GM23338 (cell line): Measurements from ENCODE around the gene PIM3. TPM values are rescaled to one million over a fixed set of nuclear protein-coding genes. Genes with fewer than 3 reads are reported as not detected.

Experiments used
- ATAC-seq: fragments of 200-7000 bp; cut with Tn5 transposase; 3 replicates; pipeline ENCODE4 v1.9.1; 2020
- DNase-seq: peaks from one replicate; pipeline ENCODE4 v3.0.0-alpha.2; 2015; ENCODE audit warnings: low spot score
- H2AFZ ChIP-seq: fragments of 200-600 bp; sonication (generic); 2 replicates; pipeline ENCODE4 v1.8.0; 2016; ENCODE audit warnings: antibody characterized with exemption, mild to moderate bottlenecking, moderate library complexity
- H3F3A ChIP-seq: fragments of 200-600 bp; sonication (generic); replicated peaks from 2 replicates; pipeline ENCODE4 v1.8.0; 2017; ENCODE audit warnings: antibody characterized with exemption, mixed run types, low read depth
- H3K27ac ChIP-seq: fragments of 200-600 bp; sonication (generic); 2 replicates; pipeline ENCODE4 v1.6.1; 2016; ENCODE audit warnings: low read depth
- H3K27me3 ChIP-seq: fragments of 200-600 bp; sonication (generic); 2 replicates; pipeline ENCODE4 v1.8.0; 2016; ENCODE audit warnings: mild to moderate bottlenecking, mixed run types, moderate library complexity; ENCODE audit not compliant: insufficient read depth
- H3K36me3 ChIP-seq: fragments of 200-600 bp; sonication (generic); 2 replicates; pipeline ENCODE4 v1.8.0; 2016; ENCODE audit warnings: mild to moderate bottlenecking; ENCODE audit not compliant: insufficient read depth
- H3K4me1 ChIP-seq: fragments of 200-600 bp; sonication (generic); 2 replicates; pipeline ENCODE4 v1.8.0; 2016; ENCODE audit warnings: mild to moderate bottlenecking, moderate library complexity; ENCODE audit not compliant: insufficient read depth
- H3K4me2 ChIP-seq: fragments of 200-600 bp; sonication (generic); 2 replicates; pipeline ENCODE4 v1.7.1; 2017; ENCODE audit warnings: mixed run types
- H3K4me3 ChIP-seq: fragments of 200-600 bp; sonication (generic); 2 replicates; pipeline ENCODE4 v1.6.1; 2016; ENCODE audit warnings: mixed run types
- H3K79me2 ChIP-seq: fragments of 200-600 bp; sonication (generic); replicated peaks from 2 replicates; pipeline ENCODE4 v1.8.0; 2017; ENCODE audit warnings: mild to moderate bottlenecking; ENCODE audit not compliant: insufficient read depth
- H3K9me2 ChIP-seq: fragments of 200-600 bp; sonication (generic); 2 replicates; pipeline ENCODE4 v1.8.0; 2017; ENCODE audit not compliant: insufficient read depth
- H4K20me1 ChIP-seq: fragments of 200-600 bp; sonication (generic); replicated peaks from 2 replicates; pipeline ENCODE4 v1.8.0; 2017; ENCODE audit warnings: mild to moderate bottlenecking; ENCODE audit not compliant: insufficient read depth
- H3K27ac Mint-ChIP-seq: 2 replicates; pipeline ENCODE4 v1.8.0; 2020; ENCODE audit warnings: inconsistent platforms, mild to moderate bottlenecking, moderate library complexity, mixed read lengths
- H3K27me3 Mint-ChIP-seq: 3 replicates; pipeline ENCODE4 v1.8.0; 2022; ENCODE audit warnings: low read depth, mild to moderate bottlenecking, moderate library complexity, mixed read lengths, inconsistent platforms; ENCODE audit not compliant: insufficient read depth, poor library complexity
- H3K36me3 Mint-ChIP-seq: 3 replicates; pipeline ENCODE4 v1.8.0; 2021; ENCODE audit warnings: low read depth, mild to moderate bottlenecking, inconsistent platforms, moderate library complexity, mixed read lengths
- H3K4me1 Mint-ChIP-seq: 3 replicates; pipeline ENCODE4 v1.8.0; 2020; ENCODE audit warnings: mild to moderate bottlenecking, inconsistent platforms, mixed read lengths
- H3K4me3 Mint-ChIP-seq: 3 replicates; pipeline ENCODE4 v1.8.0; 2021; ENCODE audit warnings: moderate library complexity, mild to moderate bottlenecking, inconsistent platforms, mixed read lengths
- H3K9me3 Mint-ChIP-seq: 3 replicates; pipeline ENCODE4 v1.8.0; 2020; ENCODE audit warnings: moderate library complexity, mild to moderate bottlenecking, inconsistent platforms, mixed read lengths
- CREB1 ChIP-seq: fragments of 250-450 bp; sonication (Bioruptor Pico); IDR thresholded peaks from 2 replicates; pipeline ENCODE4 v1.5.0; 2020; ENCODE audit warnings: low read depth, mild to moderate bottlenecking, moderate library complexity
- EZH2 ChIP-seq: fragments of 200-600 bp; sonication (generic); IDR thresholded peaks from one replicate; pipeline ENCODE4 v1.8.0; 2017; ENCODE audit warnings: antibody characterized with exemption, mild to moderate bottlenecking, low read depth; ENCODE audit not compliant: unreplicated experiment
- EZH2phosphoT487 ChIP-seq: fragments of 200-600 bp; sonication (generic); IDR thresholded peaks from one replicate; pipeline ENCODE4 v1.8.1; 2018; ENCODE audit warnings: antibody characterized with exemption; ENCODE audit not compliant: unreplicated experiment
- JUNB ChIP-seq: IDR thresholded peaks from one replicate; pipeline ENCODE4 v1.6.1; 2016; ENCODE audit warnings: antibody characterized with exemption; ENCODE audit not compliant: unreplicated experiment
- NANOG ChIP-seq: IDR thresholded peaks from 2 replicates; pipeline ENCODE4 v1.6.1; 2016; ENCODE audit warnings: antibody characterized with exemption, borderline replicate concordance
- POLR2AphosphoS5 ChIP-seq: IDR thresholded peaks from 2 replicates; pipeline ENCODE4 v1.6.1; 2016; ENCODE audit warnings: antibody characterized with exemption, low read depth
- STAT1 ChIP-seq: IDR thresholded peaks from one replicate; pipeline ENCODE4 v1.6.1; 2016; ENCODE audit warnings: antibody characterized with exemption; ENCODE audit not compliant: unreplicated experiment
- ZNF114 ChIP-seq: fragments of 250-450 bp; sonication (Bioruptor Pico); IDR thresholded peaks from 2 replicates; pipeline ENCODE4 v1.5.0; 2020; ENCODE audit warnings: mild to moderate bottlenecking, moderate library complexity
- ZNF331 ChIP-seq: fragments of 250-450 bp; sonication (Bioruptor Pico); IDR thresholded peaks from 2 replicates; pipeline ENCODE4 v1.5.0; 2020; ENCODE audit warnings: low read depth, mild to moderate bottlenecking, moderate library complexity
- polyA plus RNA-seq: library from polyadenylated mRNA; unstranded; fragments of >200 nt; fragmentation: Nextera tagmentation; extraction: Ambion mirVana; gene quantifications from 2 replicates; pipeline ENCODE4 v1.2.1, GENCODE V29; 2016
- total RNA-seq: library from RNA; depleted of rRNA; stranded (reverse); fragments of >200 nt; shearing (Covaris generic); gene quantifications from 2 replicates; pipeline ENCODE4 v1.2.3, GENCODE V29; 2014
- TF ChIP-seq, protein P1 (sequence below): IDR thresholded peaks from one replicate; pipeline ENCODE4 v1.6.1; 2018; ENCODE audit warnings: antibody characterized with exemption; ENCODE audit not compliant: unreplicated experiment
- TF ChIP-seq, protein P2 (sequence below), 2 experiments: fragments of 200-600 bp in 1 of 2; sonication (generic) in 1 of 2; conservative IDR thresholded peaks; 2 replicates each; pipeline versions ENCODE4 v1.5.1 to v1.6.1; 2016 to 2017; ENCODE audit warnings: antibody characterized with exemption in 2 of 2, low read depth in 2 of 2, mild to moderate bottlenecking in 2 of 2, moderate library complexity in 1 of 2
- TF ChIP-seq, protein P3 (sequence below): IDR thresholded peaks from 2 replicates; pipeline ENCODE4 v1.6.1; 2016; ENCODE audit warnings: antibody characterized with exemption

Gene PIM3
- total and polyA plus RNA-seq, 2 experiments from 2014 or later = 17.7 to 37.3 TPM

DNA sequence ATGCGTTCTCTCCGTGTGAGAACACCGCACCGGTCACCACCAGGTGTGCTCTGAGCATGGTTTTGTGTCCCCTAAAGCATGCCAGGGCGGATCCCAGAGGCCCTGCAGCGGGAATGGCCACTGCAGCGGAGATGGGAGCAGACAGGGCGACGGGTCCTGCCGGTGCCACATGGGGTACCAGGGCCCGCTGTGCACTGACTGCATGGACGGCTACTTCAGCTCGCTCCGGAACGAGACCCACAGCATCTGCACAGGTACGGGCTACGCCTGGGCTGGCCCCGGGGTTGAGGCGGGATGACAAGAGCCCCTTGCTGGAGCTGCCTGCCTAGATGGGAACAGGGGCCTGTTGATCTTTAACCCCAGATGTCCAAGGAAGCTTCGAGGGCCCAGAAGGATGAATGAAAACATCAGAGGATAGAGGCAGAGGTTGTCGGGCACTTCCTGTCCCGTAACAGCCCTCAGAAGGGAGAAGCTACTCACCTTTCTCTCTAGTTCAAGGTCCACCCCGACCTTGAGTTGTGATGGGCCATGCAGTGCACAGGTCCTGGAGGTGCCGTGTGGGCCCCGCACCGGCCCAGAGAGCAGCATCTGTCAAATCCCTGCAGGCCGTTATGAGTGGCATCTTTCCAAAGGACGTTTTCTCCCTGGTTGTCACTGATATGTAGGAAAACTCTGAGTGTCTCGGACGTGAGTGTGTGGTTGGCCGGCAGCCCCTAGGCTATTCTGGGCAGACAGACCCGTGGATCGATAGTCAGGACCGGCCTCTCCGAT is 38.9 kb upstream of the PIM3 start:
- TF ChIP-seq CREB1 (CRISPR knock-in tag) = no peak
- TF ChIP-seq EZH2phosphoT487 = no peak
- TF ChIP-seq JUNB = no peak
- TF ChIP-seq ZNF114 = no peak
- TF ChIP-seq, protein P1, sequence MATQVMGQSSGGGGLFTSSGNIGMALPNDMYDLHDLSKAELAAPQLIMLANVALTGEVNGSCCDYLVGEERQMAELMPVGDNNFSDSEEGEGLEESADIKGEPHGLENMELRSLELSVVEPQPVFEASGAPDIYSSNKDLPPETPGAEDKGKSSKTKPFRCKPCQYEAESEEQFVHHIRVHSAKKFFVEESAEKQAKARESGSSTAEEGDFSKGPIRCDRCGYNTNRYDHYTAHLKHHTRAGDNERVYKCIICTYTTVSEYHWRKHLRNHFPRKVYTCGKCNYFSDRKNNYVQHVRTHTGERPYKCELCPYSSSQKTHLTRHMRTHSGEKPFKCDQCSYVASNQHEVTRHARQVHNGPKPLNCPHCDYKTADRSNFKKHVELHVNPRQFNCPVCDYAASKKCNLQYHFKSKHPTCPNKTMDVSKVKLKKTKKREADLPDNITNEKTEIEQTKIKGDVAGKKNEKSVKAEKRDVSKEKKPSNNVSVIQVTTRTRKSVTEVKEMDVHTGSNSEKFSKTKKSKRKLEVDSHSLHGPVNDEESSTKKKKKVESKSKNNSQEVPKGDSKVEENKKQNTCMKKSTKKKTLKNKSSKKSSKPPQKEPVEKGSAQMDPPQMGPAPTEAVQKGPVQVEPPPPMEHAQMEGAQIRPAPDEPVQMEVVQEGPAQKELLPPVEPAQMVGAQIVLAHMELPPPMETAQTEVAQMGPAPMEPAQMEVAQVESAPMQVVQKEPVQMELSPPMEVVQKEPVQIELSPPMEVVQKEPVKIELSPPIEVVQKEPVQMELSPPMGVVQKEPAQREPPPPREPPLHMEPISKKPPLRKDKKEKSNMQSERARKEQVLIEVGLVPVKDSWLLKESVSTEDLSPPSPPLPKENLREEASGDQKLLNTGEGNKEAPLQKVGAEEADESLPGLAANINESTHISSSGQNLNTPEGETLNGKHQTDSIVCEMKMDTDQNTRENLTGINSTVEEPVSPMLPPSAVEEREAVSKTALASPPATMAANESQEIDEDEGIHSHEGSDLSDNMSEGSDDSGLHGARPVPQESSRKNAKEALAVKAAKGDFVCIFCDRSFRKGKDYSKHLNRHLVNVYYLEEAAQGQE = no peak
- TF ChIP-seq EZH2 = no peak
- TF ChIP-seq STAT1 = no peak
- TF ChIP-seq NANOG = no peak
- TF ChIP-seq, protein P2, sequence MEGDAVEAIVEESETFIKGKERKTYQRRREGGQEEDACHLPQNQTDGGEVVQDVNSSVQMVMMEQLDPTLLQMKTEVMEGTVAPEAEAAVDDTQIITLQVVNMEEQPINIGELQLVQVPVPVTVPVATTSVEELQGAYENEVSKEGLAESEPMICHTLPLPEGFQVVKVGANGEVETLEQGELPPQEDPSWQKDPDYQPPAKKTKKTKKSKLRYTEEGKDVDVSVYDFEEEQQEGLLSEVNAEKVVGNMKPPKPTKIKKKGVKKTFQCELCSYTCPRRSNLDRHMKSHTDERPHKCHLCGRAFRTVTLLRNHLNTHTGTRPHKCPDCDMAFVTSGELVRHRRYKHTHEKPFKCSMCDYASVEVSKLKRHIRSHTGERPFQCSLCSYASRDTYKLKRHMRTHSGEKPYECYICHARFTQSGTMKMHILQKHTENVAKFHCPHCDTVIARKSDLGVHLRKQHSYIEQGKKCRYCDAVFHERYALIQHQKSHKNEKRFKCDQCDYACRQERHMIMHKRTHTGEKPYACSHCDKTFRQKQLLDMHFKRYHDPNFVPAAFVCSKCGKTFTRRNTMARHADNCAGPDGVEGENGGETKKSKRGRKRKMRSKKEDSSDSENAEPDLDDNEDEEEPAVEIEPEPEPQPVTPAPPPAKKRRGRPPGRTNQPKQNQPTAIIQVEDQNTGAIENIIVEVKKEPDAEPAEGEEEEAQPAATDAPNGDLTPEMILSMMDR (conservative IDR thresholded peaks at IDR 0.05; ENCODE audit: low read depth in 2 of 2) = no peak
- no peak for TF ChIP-seq ZNF331
- no peak for TF ChIP-seq POLR2AphosphoS5
- TF ChIP-seq, protein P3, sequence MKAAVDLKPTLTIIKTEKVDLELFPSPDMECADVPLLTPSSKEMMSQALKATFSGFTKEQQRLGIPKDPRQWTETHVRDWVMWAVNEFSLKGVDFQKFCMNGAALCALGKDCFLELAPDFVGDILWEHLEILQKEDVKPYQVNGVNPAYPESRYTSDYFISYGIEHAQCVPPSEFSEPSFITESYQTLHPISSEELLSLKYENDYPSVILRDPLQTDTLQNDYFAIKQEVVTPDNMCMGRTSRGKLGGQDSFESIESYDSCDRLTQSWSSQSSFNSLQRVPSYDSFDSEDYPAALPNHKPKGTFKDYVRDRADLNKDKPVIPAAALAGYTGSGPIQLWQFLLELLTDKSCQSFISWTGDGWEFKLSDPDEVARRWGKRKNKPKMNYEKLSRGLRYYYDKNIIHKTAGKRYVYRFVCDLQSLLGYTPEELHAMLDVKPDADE = no peak
- Histone ChIP-seq H3F3A (peaks cover 5% of the 10 kb centered on the region; the same call in 1 of the 2 replicates), H3K9me2 (no peaks in the 10 kb centered on the region), H4K20me1 (no peaks in the 10 kb centered on the region), H3K36me3 (no peaks in the 10 kb centered on the region), H2AFZ (no peak overlapping the region), H3K27me3 (no peaks in the 10 kb centered on the region), H3K79me2 (peaks cover 9% of the 10 kb centered on the region), H3K4me2 (no peak overlapping the region), H3K4me1 (no peaks in the 10 kb centered on the region; the same call in 1 of the 2 replicates), H3K4me3 (no peak overlapping the region), H3K27ac (no peak overlapping the region)
- H3K9me3 Mint-ChIP-seq = no peaks in the 10 kb centered on the region
- DNase-seq (no peak), ATAC-seq (no peak)
- H3K27me3 Mint-ChIP-seq = peaks cover 10% of the 10 kb centered on the region
- peaks cover 2% of the 10 kb centered on the region; the same call in 2 of the 3 replicates for H3K36me3 Mint-ChIP-seq
- no peak overlapping the region for H3K27ac Mint-ChIP-seq
- H3K4me3 Mint-ChIP-seq = no peak overlapping the region
- H3K4me1 Mint-ChIP-seq = peaks cover 13% of the 10 kb centered on the region
